ENCODE results near the gene SMYD3.

GRCh38 chr1:246000638-246001015, 506.5 kb downstream of the SMYD3 start:
- TF ChIP-seq CTCF (IDR thresholded peaks at IDR 0.05): no peak
- no peak for TF ChIP-seq POLR2A (IDR thresholded peaks at IDR 0.05)
